ENCODE results near the gene CD7. TPM values are rescaled to one million over a fixed set of nuclear protein-coding genes. Genes with fewer than 3 reads are reported as not detected.

The CD7 gene
- total RNA-seq, 1 donor from 2014 or later: 5.2 TPM

- Histone ChIP-seq H3K9me3 (no peaks in the 10 kb centered on the region), H3K4me1 (peaks cover 16% of the 10 kb centered on the region), H3K36me3 (no peaks in the 10 kb centered on the region), H3K27me3 (no peaks in the 10 kb centered on the region), H3K27ac (no peak overlapping the region), H3K4me3 (no peak overlapping the region)
- TF ChIP-seq POLR2AphosphoS5 (IDR thresholded peaks at IDR 0.05; ENCODE audit: insufficient read depth in 1 of 2, low read depth in 1 of 2) (no peak), POLR2A (IDR thresholded peaks at IDR 0.05) (no peak), CTCF (IDR thresholded peaks at IDR 0.05) (no peak)
- no peak for DNase-seq (ENCODE audit: extremely low spot score in 2 of 2)
- intact Hi-C loops (cut with DNase I): loop anchor here (2.0 to 10.0 kb wide), 3 partner anchors 75 to 275 kb away; no protein-coding TSS in a partner anchor
Measured at GRCh38 chr17:82319619-82320062, 2.2 kb upstream of the CD7 start.

GRCh38 chr17:82318772-82319606 is 1.6 kb upstream of the CD7 start:
- intact Hi-C loops (cut with DNase I): no loop called here

GRCh38 chr17:82318169-82318498 is 726 bp upstream of the CD7 start:
- Histone ChIP-seq H3K9me3 (no peaks in the 10 kb centered on the region), H3K27ac (no peak overlapping the region), H3K36me3 (no peaks in the 10 kb centered on the region), H3K4me1 (peaks cover 12% of the 10 kb centered on the region), H3K27me3 (no peaks in the 10 kb centered on the region), H3K4me3 (no peak overlapping the region)
- no peak for DNase-seq (ENCODE audit: extremely low spot score in 2 of 2)
- intact Hi-C loops (cut with DNase I): no loop called here
- no peak for TF ChIP-seq POLR2A (IDR thresholded peaks at IDR 0.05)
- no peak for TF ChIP-seq POLR2AphosphoS5 (IDR thresholded peaks at IDR 0.05; ENCODE audit: insufficient read depth in 1 of 2, low read depth in 1 of 2)
- TF ChIP-seq CTCF (IDR thresholded peaks at IDR 0.05): no peak

More at GRCh38 chr17:82318772-82319606, 1.6 kb upstream of the CD7 start:
- TF ChIP-seq CTCF (IDR thresholded peaks at IDR 0.05) (no peak), POLR2A (IDR thresholded peaks at IDR 0.05) (no peak), POLR2AphosphoS5 (IDR thresholded peaks at IDR 0.05; ENCODE audit: insufficient read depth in 1 of 2, low read depth in 1 of 2) (no peak)
- Histone ChIP-seq H3K9me3 (no peaks in the 10 kb centered on the region), H3K4me1 (peaks cover 12% of the 10 kb centered on the region), H3K27ac (no peak overlapping the region), H3K36me3 (no peaks in the 10 kb centered on the region), H3K27me3 (no peaks in the 10 kb centered on the region), H3K4me3 (no peak overlapping the region)
- no peak for DNase-seq (ENCODE audit: extremely low spot score in 2 of 2)

- TF ChIP-seq CTCF (IDR thresholded peaks at IDR 0.05): no peak
- TF ChIP-seq POLR2AphosphoS5 (IDR thresholded peaks at IDR 0.05; ENCODE audit: insufficient read depth in 1 of 2, low read depth in 1 of 2): no peak
- no peak for TF ChIP-seq POLR2A (IDR thresholded peaks at IDR 0.05)
- Histone ChIP-seq H3K9me3 (no peaks in the 10 kb centered on the region), H3K36me3 (no peaks in the 10 kb centered on the region), H3K27ac (no peak overlapping the region), H3K27me3 (no peaks in the 10 kb centered on the region), H3K4me3 (peak overlapping the region; percentile 1 to 9), H3K4me1 (peaks cover 12% of the 10 kb centered on the region)
- no peak for DNase-seq (ENCODE audit: extremely low spot score in 2 of 2)
- intact Hi-C loops (cut with DNase I): no loop called here
Measured at GRCh38 chr17:82316651-82317393, 586 bp downstream of the CD7 start.

Measured in vagina (tissue), 2 donors.